HepG2 (cell line): ENCODE data around the gene SCT. TPM values are rescaled to one million over a fixed set of nuclear protein-coding genes. Genes with fewer than 3 reads are reported as not detected.

Experiments
- HCFC1 ChIP-seq: fragments of 150-350 bp; IDR thresholded peaks from 2 replicates; pipeline ENCODE4 v1.6.1; 2014; ENCODE audit warnings: low read depth, low read length
- HDAC6 ChIP-seq: fragments of 200-600 bp; sonication (generic); IDR thresholded peaks from 2 replicates; pipeline ENCODE4 v1.7.0; 2017; ENCODE audit warnings: mild to moderate bottlenecking, antibody characterized with exemption, low read length, low read depth
- ISL2 ChIP-seq: sonication (generic); formaldehyde crosslinking; IDR thresholded peaks from 2 replicates; pipeline ENCODE4 v1.5.0; 2020; ENCODE audit warnings: missing genetic modification reagents
- JUN ChIP-seq: sonication (generic); formaldehyde crosslinking; IDR thresholded peaks from 2 replicates; pipeline ENCODE4 v1.4.0; 2020; ENCODE audit warnings: mild to moderate bottlenecking, missing genetic modification reagents
- KDM5A ChIP-seq: fragments of 200-600 bp; sonication (generic); IDR thresholded peaks from 2 replicates; pipeline ENCODE4 v1.7.0; 2018; ENCODE audit warnings: antibody characterized with exemption, mild to moderate bottlenecking, low read length, borderline replicate concordance
- MIXL1 ChIP-seq: IDR thresholded peaks from 2 replicates; pipeline ENCODE4 v1.6.1; 2016
- NCOA2 ChIP-seq: sonication (generic); formaldehyde crosslinking; IDR thresholded peaks from 2 replicates; pipeline ENCODE4 v1.8.0; 2022; ENCODE audit warnings: inconsistent platforms
- RFXANK ChIP-seq: IDR thresholded peaks from 2 replicates; pipeline ENCODE4 v1.6.1; 2016
- RNF2 ChIP-seq: fragments of 450-650 bp; conservative IDR thresholded peaks from 2 replicates; pipeline ENCODE4 v1.6.1; 2016; ENCODE audit warnings: low read depth
- SCMH1 ChIP-seq: sonication (generic); formaldehyde crosslinking; IDR thresholded peaks from 2 replicates; pipeline ENCODE4 v1.9.0; 2021; ENCODE audit warnings: missing genetic modification reagents, mild to moderate bottlenecking, borderline replicate concordance
- SMAD1 ChIP-seq: sonication (generic); formaldehyde crosslinking; IDR thresholded peaks from 2 replicates; pipeline ENCODE4 v1.4.0; 2020; ENCODE audit warnings: missing genetic modification reagents, low read depth, mild to moderate bottlenecking, borderline replicate concordance
- TCF7L2 ChIP-seq: IDR thresholded peaks from 2 replicates; pipeline ENCODE4 v1.6.1; 2011; ENCODE audit warnings: mild to moderate bottlenecking, low read depth, low read length, moderate library complexity
- ZBTB20 ChIP-seq: sonication (generic); formaldehyde crosslinking; IDR thresholded peaks from 2 replicates; pipeline ENCODE4 v1.8.1; 2023; ENCODE audit warnings: missing genetic modification reagents, low read depth, mild to moderate bottlenecking, borderline replicate concordance
- ZFP36 ChIP-seq: fragments of 150-350 bp; IDR thresholded peaks from 2 replicates; pipeline ENCODE4 v1.6.1; 2018; ENCODE audit warnings: borderline replicate concordance, low read length, low read depth; ENCODE audit not compliant: partially characterized antibody
- ZMYM4 ChIP-seq: sonication (generic); formaldehyde crosslinking; IDR thresholded peaks from 2 replicates; pipeline ENCODE4 v1.8.1; 2023; ENCODE audit warnings: mild to moderate bottlenecking, missing genetic modification reagents
- ZNF207 ChIP-seq: fragments of 450-650 bp; IDR thresholded peaks from 2 replicates; pipeline ENCODE4 v1.6.1; 2016; ENCODE audit warnings: antibody characterized with exemption, borderline replicate concordance
- ZNF224 ChIP-seq: sonication (generic); formaldehyde crosslinking; IDR thresholded peaks from 2 replicates; pipeline ENCODE4 v1.5.0; 2020; ENCODE audit warnings: mild to moderate bottlenecking, missing genetic modification reagents
- ZNF30 ChIP-seq: sonication (generic); formaldehyde crosslinking; IDR thresholded peaks from 2 replicates; pipeline ENCODE4 v1.5.0; 2020; ENCODE audit warnings: mild to moderate bottlenecking, missing genetic modification reagents
- ZNF556 ChIP-seq: sonication (generic); formaldehyde crosslinking; IDR thresholded peaks from 2 replicates; pipeline ENCODE4 v1.4.0; 2020; ENCODE audit warnings: mild to moderate bottlenecking, missing genetic modification reagents, borderline replicate concordance
- ZNF660 ChIP-seq: sonication (generic); formaldehyde crosslinking; IDR thresholded peaks from 2 replicates; pipeline ENCODE4 v1.5.1; 2020; ENCODE audit warnings: mild to moderate bottlenecking, low read depth, missing genetic modification reagents, borderline replicate concordance
- ZNF772 ChIP-seq: sonication (generic); formaldehyde crosslinking; IDR thresholded peaks from 2 replicates; pipeline ENCODE4 v1.5.0; 2020; ENCODE audit warnings: mild to moderate bottlenecking, missing genetic modification reagents
- ZNF782 ChIP-seq: sonication (generic); formaldehyde crosslinking; IDR thresholded peaks from 2 replicates; pipeline ENCODE4 v1.4.0; 2020; ENCODE audit warnings: missing genetic modification reagents, mild to moderate bottlenecking, borderline replicate concordance
- polyA plus RNA-seq, 8 experiments: library from polyadenylated mRNA; depleted of rRNA in 3 of 8; stranded (reverse) in 7 of 8; unstranded in 1 of 8; fragments of >200 nt; fragmentation: Illumina TruSeq in 4 of 8; extraction: Trizol in 4 of 8; gene quantifications; 2 replicates each; pipeline versions ENCODE4 v1.2.1 to v1.2.3, GENCODE V29; 2011 to 2016; ENCODE audit warnings: low read depth in 4 of 8, missing spikeins in 1 of 8, mixed read lengths in 1 of 8; ENCODE audit not compliant: insufficient read depth in 1 of 8
- total RNA-seq, 5 experiments: library from RNA; depleted of rRNA; stranded (reverse); fragments of >200 nt; fragmentation: Illumina TruSeq; extraction: Trizol; gene quantifications; 2 replicates each; pipeline ENCODE4 v1.2.3, GENCODE V29; 2016; ENCODE audit warnings: low read depth in 1 of 5
- TF ChIP-seq, protein P1 (sequence below): sonication (generic); formaldehyde crosslinking; IDR thresholded peaks from 2 replicates; pipeline ENCODE4 v1.5.1; 2020; ENCODE audit warnings: mild to moderate bottlenecking, missing genetic modification reagents, moderate library complexity
- TF ChIP-seq, protein P2 (sequence below): sonication (generic); IDR thresholded peaks from 2 replicates; pipeline ENCODE4 v1.6.1; 2016; ENCODE audit warnings: low read depth, borderline replicate concordance
- TF ChIP-seq, protein P3 (sequence below): sonication (generic); formaldehyde crosslinking; IDR thresholded peaks from 2 replicates; pipeline ENCODE4 v1.8.1; 2023; ENCODE audit warnings: mild to moderate bottlenecking, missing genetic modification reagents

The SCT gene
- total and polyA plus RNA-seq, 2 of the 13 experiments (the other 11 are each of a cell fraction or from before 2014, with no cell fraction given), result not detected

DNA sequence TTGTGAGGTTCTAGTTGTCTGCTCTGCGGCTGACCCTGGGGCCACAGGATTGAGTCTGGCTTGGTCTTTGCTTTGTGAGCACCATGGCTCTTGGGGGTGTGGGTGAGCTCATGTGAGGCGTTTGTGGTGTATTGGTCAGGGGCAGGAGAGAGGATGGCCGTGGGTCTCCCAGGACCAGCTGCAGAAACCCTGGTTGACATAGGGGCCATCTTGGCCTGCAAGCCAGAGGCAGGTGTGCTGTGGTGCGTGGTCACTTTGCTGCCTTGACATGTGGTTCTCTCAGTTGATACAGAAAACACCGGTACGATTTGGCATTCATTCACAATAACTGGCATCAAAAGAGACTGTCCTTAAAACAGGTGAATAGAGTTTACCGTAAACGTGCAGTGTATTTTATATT is 39.4 kb downstream of the SCT start (continued):
- TF ChIP-seq SMAD1, result no peak
- TF ChIP-seq NCOA2, result no peak
- no peak for TF ChIP-seq ZNF782
- TF ChIP-seq ZNF224 (CRISPR knock-in tag), result no peak
- no peak for TF ChIP-seq TCF7L2
- no peak for TF ChIP-seq ZNF30
- no peak for TF ChIP-seq RFXANK (CRISPR knock-in tag)
- TF ChIP-seq, protein P1, sequence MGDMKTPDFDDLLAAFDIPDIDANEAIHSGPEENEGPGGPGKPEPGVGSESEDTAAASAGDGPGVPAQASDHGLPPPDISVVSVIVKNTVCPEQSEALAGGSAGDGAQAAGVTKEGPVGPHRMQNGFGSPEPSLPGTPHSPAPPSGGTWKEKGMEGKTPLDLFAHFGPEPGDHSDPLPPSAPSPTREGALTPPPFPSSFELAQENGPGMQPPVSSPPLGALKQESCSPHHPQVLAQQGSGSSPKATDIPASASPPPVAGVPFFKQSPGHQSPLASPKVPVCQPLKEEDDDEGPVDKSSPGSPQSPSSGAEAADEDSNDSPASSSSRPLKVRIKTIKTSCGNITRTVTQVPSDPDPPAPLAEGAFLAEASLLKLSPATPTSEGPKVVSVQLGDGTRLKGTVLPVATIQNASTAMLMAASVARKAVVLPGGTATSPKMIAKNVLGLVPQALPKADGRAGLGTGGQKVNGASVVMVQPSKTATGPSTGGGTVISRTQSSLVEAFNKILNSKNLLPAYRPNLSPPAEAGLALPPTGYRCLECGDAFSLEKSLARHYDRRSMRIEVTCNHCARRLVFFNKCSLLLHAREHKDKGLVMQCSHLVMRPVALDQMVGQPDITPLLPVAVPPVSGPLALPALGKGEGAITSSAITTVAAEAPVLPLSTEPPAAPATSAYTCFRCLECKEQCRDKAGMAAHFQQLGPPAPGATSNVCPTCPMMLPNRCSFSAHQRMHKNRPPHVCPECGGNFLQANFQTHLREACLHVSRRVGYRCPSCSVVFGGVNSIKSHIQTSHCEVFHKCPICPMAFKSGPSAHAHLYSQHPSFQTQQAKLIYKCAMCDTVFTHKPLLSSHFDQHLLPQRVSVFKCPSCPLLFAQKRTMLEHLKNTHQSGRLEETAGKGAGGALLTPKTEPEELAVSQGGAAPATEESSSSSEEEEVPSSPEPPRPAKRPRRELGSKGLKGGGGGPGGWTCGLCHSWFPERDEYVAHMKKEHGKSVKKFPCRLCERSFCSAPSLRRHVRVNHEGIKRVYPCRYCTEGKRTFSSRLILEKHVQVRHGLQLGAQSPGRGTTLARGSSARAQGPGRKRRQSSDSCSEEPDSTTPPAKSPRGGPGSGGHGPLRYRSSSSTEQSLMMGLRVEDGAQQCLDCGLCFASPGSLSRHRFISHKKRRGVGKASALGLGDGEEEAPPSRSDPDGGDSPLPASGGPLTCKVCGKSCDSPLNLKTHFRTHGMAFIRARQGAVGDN (CRISPR knock-in tag), result no peak
- no peak for TF ChIP-seq ZNF660
- no peak for TF ChIP-seq HDAC6
- TF ChIP-seq ZNF556 (CRISPR knock-in tag), result no peak
- no peak for TF ChIP-seq SCMH1
- TF ChIP-seq KDM5A, result no peak
- no peak for TF ChIP-seq RNF2
- TF ChIP-seq ZNF207, result no peak
- no peak for TF ChIP-seq MIXL1 (CRISPR knock-in tag)
- TF ChIP-seq JUN (CRISPR knock-in tag), result no peak
- TF ChIP-seq, protein P2, sequence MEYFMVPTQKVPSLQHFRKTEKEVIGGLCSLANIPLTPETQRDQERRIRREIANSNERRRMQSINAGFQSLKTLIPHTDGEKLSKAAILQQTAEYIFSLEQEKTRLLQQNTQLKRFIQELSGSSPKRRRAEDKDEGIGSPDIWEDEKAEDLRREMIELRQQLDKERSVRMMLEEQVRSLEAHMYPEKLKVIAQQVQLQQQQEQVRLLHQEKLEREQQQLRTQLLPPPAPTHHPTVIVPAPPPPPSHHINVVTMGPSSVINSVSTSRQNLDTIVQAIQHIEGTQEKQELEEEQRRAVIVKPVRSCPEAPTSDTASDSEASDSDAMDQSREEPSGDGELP, result no peak
- no peak; the same call in 1 of the 2 replicates for TF ChIP-seq ISL2 (CRISPR knock-in tag)
- TF ChIP-seq, protein P3, sequence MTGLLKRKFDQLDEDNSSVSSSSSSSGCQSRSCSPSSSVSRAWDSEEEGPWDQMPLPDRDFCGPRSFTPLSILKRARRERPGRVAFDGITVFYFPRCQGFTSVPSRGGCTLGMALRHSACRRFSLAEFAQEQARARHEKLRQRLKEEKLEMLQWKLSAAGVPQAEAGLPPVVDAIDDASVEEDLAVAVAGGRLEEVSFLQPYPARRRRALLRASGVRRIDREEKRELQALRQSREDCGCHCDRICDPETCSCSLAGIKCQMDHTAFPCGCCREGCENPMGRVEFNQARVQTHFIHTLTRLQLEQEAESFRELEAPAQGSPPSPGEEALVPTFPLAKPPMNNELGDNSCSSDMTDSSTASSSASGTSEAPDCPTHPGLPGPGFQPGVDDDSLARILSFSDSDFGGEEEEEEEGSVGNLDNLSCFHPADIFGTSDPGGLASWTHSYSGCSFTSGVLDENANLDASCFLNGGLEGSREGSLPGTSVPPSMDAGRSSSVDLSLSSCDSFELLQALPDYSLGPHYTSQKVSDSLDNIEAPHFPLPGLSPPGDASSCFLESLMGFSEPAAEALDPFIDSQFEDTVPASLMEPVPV, result no peak
- no peak for TF ChIP-seq HCFC1
- TF ChIP-seq ZFP36, result no peak
- TF ChIP-seq ZBTB20, result no peak
- TF ChIP-seq ZNF772, result no peak
- no peak; the same call in 1 of the 2 replicates for TF ChIP-seq ZMYM4 (CRISPR knock-in tag)
